NCI-H345 treated with DMSO at 0.1 percent for 48 hours (cell line): ENCODE measurements around the gene RAB40C.

ENCODE experiments used
- DNase-seq: peaks from one replicate; lab custom pipeline; 2025; ENCODE audit not compliant: unreplicated experiment; lab: John Stamatoyannopoulos, UW

The RAB40C gene

GRCh38 chr16:666572-666971 lies 76.7 kb downstream of the RAB40C start:
- DNase-seq = no peak

GRCh38 chr16:667113-667779 lies 77.4 kb downstream of the RAB40C start:
- DNase-seq = no peak

- peak; percentile 66 for DNase-seq
Measured at GRCh38 chr16:667780-668518, 78.1 kb downstream of the RAB40C start, which contains the start of gene RHOT2. Gene RHOT2, plus strand, starts transcription at chr16:668132. Its CDS starts 68 bp downstream, at chr16:668200.

- DNase-seq = no peak
Measured at GRCh38 chr16:668519-669171, 78.8 kb downstream of the RAB40C start.

- no peak for DNase-seq
Measured at GRCh38 chr16:669666-670065, 79.8 kb downstream of the RAB40C start.

GRCh38 chr16:670485-671352 lies 80.9 kb downstream of the RAB40C start:
- no peak for DNase-seq

GRCh38 chr16:671353-672131 lies 81.7 kb downstream of the RAB40C start:
- DNase-seq = no peak

- no peak for DNase-seq
Measured at GRCh38 chr16:672371-672770, 82.5 kb downstream of the RAB40C start.

GRCh38 chr16:672851-673250 lies 83.0 kb downstream of the RAB40C start:
- no peak for DNase-seq

- DNase-seq = no peak
Measured at GRCh38 chr16:673399-673991, 83.6 kb downstream of the RAB40C start.

- no peak for DNase-seq
Measured at GRCh38 chr16:674214-674881, 84.5 kb downstream of the RAB40C start.

GRCh38 chr16:674968-675883 lies 85.4 kb downstream of the RAB40C start, which contains the start of gene RHBDL1:
Gene RHBDL1, plus strand, starts transcription at chr16:675671. Its CDS starts 120 bp downstream, at chr16:675791.
- no peak for DNase-seq

- DNase-seq = no peak
Measured at GRCh38 chr16:675884-676564, 86.2 kb downstream of the RAB40C start.

GRCh38 chr16:676565-676902 lies 86.7 kb downstream of the RAB40C start:
- no peak for DNase-seq

- peak; percentile 84 for DNase-seq
Measured at GRCh38 chr16:676913-677312, 87.0 kb downstream of the RAB40C start.

GRCh38 chr16:677316-678190 lies 87.7 kb downstream of the RAB40C start:
- peak; percentile 61 for DNase-seq
